H9 (cell line): ENCODE data around the gene MRPS15. TPM values are rescaled to one million over a fixed set of nuclear protein-coding genes. Genes with fewer than 3 reads are reported as not detected.

ENCODE experiments used
- DNase-seq: peaks from one replicate; pipeline ENCODE4 v3.0.0-alpha.2; 2017
- H2AFZ ChIP-seq: one replicate; pipeline ENCODE4 v1.6.1; 2013; ENCODE audit warnings: mild to moderate bottlenecking, low read length, control low read depth, moderate library complexity
- H2AK5ac ChIP-seq: 2 replicates; pipeline ENCODE4 v1.6.1; 2013; ENCODE audit warnings: low read length, control low read depth, mixed read lengths; ENCODE audit not compliant: insufficient read length
- H2BK120ac ChIP-seq: one replicate; pipeline ENCODE4 v1.6.1; 2013; ENCODE audit warnings: low read depth, mild to moderate bottlenecking, low read length, control low read depth, inconsistent platforms; ENCODE audit not compliant: poor library complexity, severe bottlenecking
- H2BK12ac ChIP-seq: 2 replicates; pipeline ENCODE4 v1.6.1; 2013; ENCODE audit warnings: low read length, control low read depth, mixed read lengths, low read depth; ENCODE audit not compliant: insufficient read length
- H2BK15ac ChIP-seq: 2 replicates; pipeline ENCODE4 v1.6.1; 2013; ENCODE audit warnings: low read depth, low read length, control low read depth
- H2BK20ac ChIP-seq: one replicate; pipeline ENCODE4 v1.6.1; 2013; ENCODE audit warnings: low read depth, mild to moderate bottlenecking, low read length, control low read depth, inconsistent platforms; ENCODE audit not compliant: poor library complexity, severe bottlenecking
- H2BK5ac ChIP-seq: 2 replicates; pipeline ENCODE4 v1.6.1; 2013; ENCODE audit warnings: low read length, control low read depth, mixed read lengths; ENCODE audit not compliant: insufficient read length
- H3K14ac ChIP-seq: 2 replicates; pipeline ENCODE4 v1.6.1; 2013; ENCODE audit warnings: low read length, control low read depth; ENCODE audit not compliant: insufficient read depth
- H3K18ac ChIP-seq: 2 replicates; pipeline ENCODE4 v1.6.1; 2013; ENCODE audit warnings: low read depth, mild to moderate bottlenecking, mixed read lengths, low read length, control low read depth; ENCODE audit not compliant: insufficient read length
- H3K23ac ChIP-seq: 2 replicates; pipeline ENCODE4 v1.6.1; 2013; ENCODE audit warnings: low read length, control low read depth, mixed read lengths, low read depth; ENCODE audit not compliant: insufficient read length
- H3K23me2 ChIP-seq: 2 replicates; pipeline ENCODE4 v1.6.1; 2013; ENCODE audit warnings: low read depth, mild to moderate bottlenecking, mixed read lengths, low read length, control low read depth; ENCODE audit not compliant: insufficient read length, poor library complexity, severe bottlenecking
- H3K27ac ChIP-seq: 2 replicates; pipeline ENCODE4 v1.5.1; 2013; ENCODE audit warnings: low read length, control low read depth, mixed read lengths, low read depth; ENCODE audit not compliant: insufficient read length
- H3K27me3 ChIP-seq: 2 replicates; pipeline ENCODE4 v1.6.1; 2013; ENCODE audit warnings: low read length, control low read depth, inconsistent platforms; ENCODE audit not compliant: insufficient read depth
- H3K4ac ChIP-seq: 2 replicates; pipeline ENCODE4 v1.6.1; 2013; ENCODE audit warnings: low read depth, mild to moderate bottlenecking, control low read depth, inconsistent platforms, low read length, moderate library complexity
- H3K4me1 ChIP-seq: 2 replicates; pipeline ENCODE4 v1.6.1; 2013; ENCODE audit warnings: low read length, control low read depth, inconsistent platforms; ENCODE audit not compliant: insufficient read depth
- H3K4me2 ChIP-seq: 2 replicates; pipeline ENCODE4 v1.6.1; 2013; ENCODE audit warnings: low read length, control low read depth, mixed read lengths; ENCODE audit not compliant: insufficient read length, insufficient read depth
- H3K56ac ChIP-seq: 2 replicates; pipeline ENCODE4 v1.6.1; 2013; ENCODE audit warnings: low read depth, mild to moderate bottlenecking, mixed read lengths, low read length, control low read depth; ENCODE audit not compliant: insufficient read length
- H3K79me1 ChIP-seq: 2 replicates; pipeline ENCODE4 v1.6.1; 2013; ENCODE audit warnings: low read depth, mild to moderate bottlenecking, moderate library complexity, low read length, control low read depth, inconsistent platforms; ENCODE audit not compliant: insufficient read depth, poor library complexity, severe bottlenecking
- H3K79me2 ChIP-seq: 2 replicates; pipeline ENCODE4 v1.6.1; 2013; ENCODE audit warnings: low read length, control low read depth, inconsistent platforms; ENCODE audit not compliant: insufficient read depth
- H3K9ac ChIP-seq: 2 replicates; pipeline ENCODE4 v1.6.1; 2013; ENCODE audit warnings: low read length, control low read depth, mixed read lengths; ENCODE audit not compliant: insufficient read length; ENCODE audit errors: extremely low read depth
- H3K9me3 ChIP-seq: one replicate; pipeline ENCODE4 v1.6.1; 2013; ENCODE audit warnings: low read depth, low read length, inconsistent platforms; ENCODE audit not compliant: control insufficient read depth
- H3T11ph ChIP-seq: one replicate; pipeline ENCODE4 v1.6.1; 2013; ENCODE audit warnings: mild to moderate bottlenecking, low read length, control low read depth, inconsistent platforms
- H4K20me1 ChIP-seq: one replicate; pipeline ENCODE4 v1.6.1; 2013; ENCODE audit not compliant: control insufficient read depth, insufficient read length, insufficient read depth
- H4K5ac ChIP-seq: 2 replicates; pipeline ENCODE4 v1.6.1; 2013; ENCODE audit warnings: low read depth, mild to moderate bottlenecking, mixed read lengths, low read length, control low read depth; ENCODE audit not compliant: insufficient read length
- H4K8ac ChIP-seq: replicated peaks from 2 replicates; pipeline ENCODE4 v1.6.1; 2013; ENCODE audit warnings: low read length, control low read depth, mixed read lengths, low read depth; ENCODE audit not compliant: insufficient read length
- H4K91ac ChIP-seq: 2 replicates; pipeline ENCODE4 v1.6.1; 2013; ENCODE audit warnings: low read depth, mild to moderate bottlenecking, moderate library complexity, mixed read lengths, low read length, control low read depth; ENCODE audit not compliant: insufficient read length
- H3K27ac Mint-ChIP-seq, 3 experiments: 2 replicates in 2 of 3; 3 replicates in 1 of 3; pipeline ENCODE4 v1.8.0; 2020 to 2021; ENCODE audit warnings: mixed read lengths in 3 of 3, mild to moderate bottlenecking in 1 of 3, moderate library complexity in 1 of 3
- H3K27me3 Mint-ChIP-seq: 2 replicates; pipeline ENCODE4 v1.8.0; 2021; ENCODE audit warnings: low read depth, mild to moderate bottlenecking, moderate library complexity, mixed read lengths
- H3K36me3 Mint-ChIP-seq, 3 experiments: 2 replicates in 2 of 3; 3 replicates in 1 of 3; pipeline ENCODE4 v1.8.0; 2020 to 2021; ENCODE audit warnings: low read depth in 3 of 3, mixed read lengths in 3 of 3; ENCODE audit not compliant: insufficient read depth in 1 of 3
- H3K4me1 Mint-ChIP-seq, 2 experiments: 2 replicates each; pipeline ENCODE4 v1.8.0; 2020; ENCODE audit warnings: mixed read lengths in 2 of 2
- H3K4me3 Mint-ChIP-seq, 2 experiments: 2 replicates in 1 of 2; 3 replicates in 1 of 2; pipeline ENCODE4 v1.8.0; 2020 to 2021; ENCODE audit warnings: mild to moderate bottlenecking in 2 of 2, mixed read lengths in 2 of 2, moderate library complexity in 1 of 2
- H3K9me3 Mint-ChIP-seq, 2 experiments: 2 replicates in 1 of 2; 3 replicates in 1 of 2; pipeline ENCODE4 v1.8.0; 2020; ENCODE audit warnings: mild to moderate bottlenecking in 2 of 2, mixed read lengths in 2 of 2, moderate library complexity in 1 of 2
- CTCF ChIP-seq: fragments of 200-600 bp; sonication (generic); conservative IDR thresholded peaks from 3 replicates; pipeline ENCODE4 v1.8.0; 2021; ENCODE audit warnings: antibody characterized with exemption, mild to moderate bottlenecking
- WGBS: extraction: QIAGEN DNeasy Blood & Tissue Kit; methylation state at CpG from one replicate; pipeline ENCODE4 v1.1.7; 2013; ENCODE audit warnings: missing lambda C conversion rate, low lambda C conversion rate, mixed read lengths; ENCODE audit not compliant: insufficient read length; ENCODE audit errors: extremely low coverage; 5-methylcytosine and 5-hydroxymethylcytosine counted together
- total RNA-seq: library from RNA; stranded (reverse); gene quantifications from 2 replicates; pipeline ENCODE4 v1.2.1, GENCODE V29; 2021

Gene MRPS15
- total RNA-seq, 1 experiment from 2014 or later: 111 TPM

- H4K20me1 ChIP-seq: no peaks in the 10 kb centered on the region
- H2BK12ac ChIP-seq: no peak overlapping the region
- H4K5ac ChIP-seq: no peak overlapping the region
- DNase-seq: no peak
- H3K23me2 ChIP-seq: peaks cover 9% of the 10 kb centered on the region
- Mint-ChIP-seq H3K4me1 (peaks cover 10 to 18% of the 10 kb centered on the region in 2 experiments), H3K27me3 (peaks cover 1% of the 10 kb centered on the region; the same call in 1 of the 2 replicates), H3K9me3 (no peaks in the 10 kb centered on the region; a peak in 1 of 5 replicates), H3K4me3 (no peak overlapping the region), H3K27ac (peak overlapping the region in 1 of 3 experiments; percentile 3; a peak in 1 of 7 replicates), H3K36me3 (0 out of 7 replicates have a peak, but pooled peaks cover 0 to 1% (median 0%) of the 10 kb centered on the region in 3 experiments)
- no peak overlapping the region for H3K56ac ChIP-seq
- H3K23ac ChIP-seq: no peak overlapping the region
- no peak for TF ChIP-seq CTCF
- H3K27ac ChIP-seq: no peak overlapping the region
- no peak overlapping the region for H2BK20ac ChIP-seq
- H3K4me2 ChIP-seq: no peak overlapping the region
- no peak overlapping the region for H2AK5ac ChIP-seq
- H4K8ac ChIP-seq: no peak overlapping the region
- no peaks in the 10 kb centered on the region for H3K4me1 ChIP-seq
- no peak overlapping the region for H2BK120ac ChIP-seq
- no peak overlapping the region for H2BK15ac ChIP-seq
- no peak overlapping the region for H3T11ph ChIP-seq
- no CpG with 5 or more reads among the region's 4 CpGs for WGBS
- H3K4ac ChIP-seq: no peak overlapping the region
- no peaks in the 10 kb centered on the region for H3K27me3 ChIP-seq
- no peak overlapping the region for H3K9ac ChIP-seq
- no peaks in the 10 kb centered on the region for H3K9me3 ChIP-seq
- H4K91ac ChIP-seq: no peak overlapping the region
- no peak overlapping the region for H2AFZ ChIP-seq
- no peaks in the 10 kb centered on the region for H3K79me2 ChIP-seq
- H3K14ac ChIP-seq: no peak overlapping the region
- H3K18ac ChIP-seq: no peak overlapping the region
- no peaks in the 10 kb centered on the region for H3K79me1 ChIP-seq
- no peak overlapping the region for H2BK5ac ChIP-seq
Measured at GRCh38 chr1:36448530-36449056, 15.6 kb downstream of the MRPS15 start.
